ENCODE data around the gene EXOC6. TPM values are rescaled to one million over a fixed set of nuclear protein-coding genes. Genes with fewer than 3 reads are reported as not detected.

Gene EXOC6
- total RNA-seq, 1 experiment from 2014 or later = 9.3 TPM

DNA sequence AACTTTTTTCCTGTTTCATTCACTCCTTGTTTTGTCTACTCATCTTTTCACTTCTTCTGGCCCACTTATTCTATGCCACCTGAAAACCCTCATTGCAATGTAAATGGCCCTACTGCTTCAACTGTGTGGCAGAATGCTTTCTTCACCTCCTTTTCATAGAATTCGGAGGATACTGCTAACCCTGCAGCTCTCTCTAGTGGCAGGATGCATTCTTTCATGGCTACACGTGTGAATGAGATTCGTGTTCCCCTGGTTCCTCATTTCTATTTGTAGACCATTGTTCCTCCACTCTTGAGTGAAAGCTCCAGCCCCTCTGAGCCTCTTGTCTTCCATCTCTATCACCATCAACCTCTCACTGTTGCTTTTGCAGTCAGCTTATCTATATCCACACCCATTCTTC, 191.4 kb downstream of the EXOC6 start:
- Histone ChIP-seq H3K27me3 (ENCODE audit: insufficient read depth, low read depth) (no peaks in the 10 kb centered on the region), H3K9me3 (ENCODE audit: insufficient read depth, low read depth) (no peaks in the 10 kb centered on the region), H3K9me2 (ENCODE audit: insufficient read depth) (no peaks in the 10 kb centered on the region), H3F3A (ENCODE audit: insufficient read depth, low read depth) (no peaks in the 10 kb centered on the region), H3K4me3 (no peak overlapping the region), H3K36me3 (ENCODE audit: low read depth) (no peaks in the 10 kb centered on the region), H3K79me2 (ENCODE audit: low read depth) (no peaks in the 10 kb centered on the region), H3K27ac (no peak overlapping the region), H2AFZ (no peak overlapping the region), H3K4me1 (replicated peaks; ENCODE audit: insufficient read depth) (no peaks in the 10 kb centered on the region), H4K20me1 (ENCODE audit: insufficient read depth) (no peaks in the 10 kb centered on the region), H3K4me2 (no peak overlapping the region)
- POLR2A ChIA-PET (ENCODE audit: unreplicated experiment) = no interaction called here
- no TSS peak for BruUV-seq (replicated peaks)
- TF ChIP-seq EZH2 (IDR thresholded peaks at IDR 0.05; ENCODE audit: low read depth) (no peak), CTCF (conservative IDR thresholded peaks at IDR 0.05) (peak; percentile 24; the same call in 1 of the 2 replicates)
- DNase-seq = no peak
- intact Hi-C loops (cut with micrococcal nuclease; ENCODE audit: unreplicated experiment) = no loop called here
- CTCF ChIA-PET = no interaction called here

DNA sequence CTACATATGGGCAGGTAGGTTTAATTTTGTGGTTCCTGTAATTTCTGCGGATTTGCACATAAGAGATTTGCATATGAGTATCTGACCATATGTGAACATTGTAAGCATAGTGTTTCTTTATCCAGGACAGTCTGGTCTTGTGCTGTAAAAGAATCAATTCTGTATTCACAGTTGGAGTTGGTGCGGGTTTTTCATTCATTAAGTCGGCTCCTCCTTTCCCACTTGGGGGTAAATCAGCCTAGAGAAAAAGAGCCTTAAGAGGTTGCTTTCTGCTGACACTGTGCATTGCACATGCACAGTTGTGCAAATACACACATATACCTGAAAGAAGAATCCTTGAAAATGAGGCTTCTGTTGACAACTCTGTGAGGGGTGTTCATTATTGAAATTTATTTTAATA, 206.2 kb downstream of the EXOC6 start:
- no peaks in the 10 kb centered on the region for H3K27me3 ChIP-seq (ENCODE audit: insufficient read depth, low read depth)
- H3K27ac ChIP-seq = no peak overlapping the region
- no peaks in the 10 kb centered on the region for H4K20me1 ChIP-seq (ENCODE audit: insufficient read depth)
- no peak overlapping the region for H3K4me3 ChIP-seq
- H3K36me3 ChIP-seq (ENCODE audit: low read depth) = no peaks in the 10 kb centered on the region
- BruUV-seq (replicated peaks) = no TSS peak
- intact Hi-C loops (cut with micrococcal nuclease; ENCODE audit: unreplicated experiment) = no loop called here
- DNase-seq = no peak
- H3F3A ChIP-seq (ENCODE audit: insufficient read depth, low read depth) = no peaks in the 10 kb centered on the region
- POLR2A ChIA-PET (ENCODE audit: unreplicated experiment) = no interaction called here
- H3K9me3 ChIP-seq (ENCODE audit: insufficient read depth, low read depth) = no peaks in the 10 kb centered on the region
- H3K79me2 ChIP-seq (ENCODE audit: low read depth) = no peaks in the 10 kb centered on the region
- CTCF ChIA-PET = no interaction called here
- H3K4me1 ChIP-seq (replicated peaks; ENCODE audit: insufficient read depth) = no peaks in the 10 kb centered on the region
- H3K9me2 ChIP-seq (ENCODE audit: insufficient read depth) = no peaks in the 10 kb centered on the region
- TF ChIP-seq EZH2 (IDR thresholded peaks at IDR 0.05; ENCODE audit: low read depth) = no peak
- no peak for TF ChIP-seq CTCF (conservative IDR thresholded peaks at IDR 0.05)
- H3K4me2 ChIP-seq = no peak overlapping the region
- H2AFZ ChIP-seq = no peak overlapping the region

- POLR2A ChIA-PET (ENCODE audit: unreplicated experiment) = no interaction called here
- DNase-seq = no peak
- TF ChIP-seq CTCF (conservative IDR thresholded peaks at IDR 0.05) (no peak), EZH2 (IDR thresholded peaks at IDR 0.05; ENCODE audit: low read depth) (no peak)
- CTCF ChIA-PET = no interaction called here
- no peak overlapping the region for H3K4me2 ChIP-seq
- H3K9me2 ChIP-seq (ENCODE audit: insufficient read depth) = no peaks in the 10 kb centered on the region
- H3K36me3 ChIP-seq (ENCODE audit: low read depth) = no peaks in the 10 kb centered on the region
- H3K79me2 ChIP-seq (ENCODE audit: low read depth) = no peaks in the 10 kb centered on the region
- H4K20me1 ChIP-seq (ENCODE audit: insufficient read depth) = no peaks in the 10 kb centered on the region
- H3K27ac ChIP-seq = no peak overlapping the region
- no TSS peak for BruUV-seq (replicated peaks)
- H3K27me3 ChIP-seq (ENCODE audit: insufficient read depth, low read depth) = no peaks in the 10 kb centered on the region
- H2AFZ ChIP-seq = no peak overlapping the region
- H3F3A ChIP-seq (ENCODE audit: insufficient read depth, low read depth) = no peaks in the 10 kb centered on the region
- H3K9me3 ChIP-seq (ENCODE audit: insufficient read depth, low read depth) = no peaks in the 10 kb centered on the region
- no peaks in the 10 kb centered on the region for H3K4me1 ChIP-seq (replicated peaks; ENCODE audit: insufficient read depth)
- no peak overlapping the region for H3K4me3 ChIP-seq
- intact Hi-C loops (cut with micrococcal nuclease; ENCODE audit: unreplicated experiment) = no loop called here
Measured at GRCh38 chr10:93058139-93058538, 209.8 kb downstream of the EXOC6 start.

All from PC-9 (cell line).